Activated T-helper 1 cell treated with anti-CD3 and anti-CD28 coated beads, Interleukin-2, amount 50 U/mL, for 16 hours (primary cell): Measurements from ENCODE around the gene CCNL2.
A peak's percentile ranks its signal among the peaks of the same experiment; 100 is the strongest.
"Not testable (repeated sequence)": the region's sequence is repeated elsewhere in the genome, so short reads cannot be mapped to it uniquely, and the experiment has no call there.

ENCODE experiments used
- DNase-seq, 2 donors: peaks; one replicate each; pipeline ENCODE4 v3.0.0-alpha.2; 2020; ENCODE audit warnings: low read depth in 1 of 2, low spot score in 1 of 2

The CCNL2 gene

GRCh38 chr1:1399187-1399871, at the start of gene CCNL2:
CCNL2 (minus strand) TSS chr1:1399335; CDS start chr1:1399306, 29 bp downstream.
- DNase-seq = peak; percentile 98 to 99

GRCh38 chr1:1446631-1447030, 47.5 kb upstream of the CCNL2 start:
- DNase-seq = not testable (repeated sequence)

GRCh38 chr1:1442069-1442770, 43.1 kb upstream of the CCNL2 start:
- DNase-seq = no peak

- DNase-seq = peak; percentile 15 to 49
Observed at GRCh38 chr1:1441002-1441888, 42.1 kb upstream of the CCNL2 start.

- no peak for DNase-seq
Observed at GRCh38 chr1:1440262-1441001, 41.3 kb upstream of the CCNL2 start.

GRCh38 chr1:1439546-1440261, 40.6 kb upstream of the CCNL2 start:
- no peak for DNase-seq

- no peak for DNase-seq
Observed at GRCh38 chr1:1438531-1439381, 39.6 kb upstream of the CCNL2 start.

GRCh38 chr1:1437904-1438376, 38.8 kb upstream of the CCNL2 start:
- no peak for DNase-seq

GRCh38 chr1:1437033-1437903, 38.1 kb upstream of the CCNL2 start:
- no peak for DNase-seq

GRCh38 chr1:1436630-1437032, 37.5 kb upstream of the CCNL2 start:
- no peak for DNase-seq

GRCh38 chr1:1435911-1436629, 36.9 kb upstream of the CCNL2 start:
- DNase-seq = no peak

- DNase-seq = peak in 1 of 2 donors; percentile 46
Observed at GRCh38 chr1:1435106-1435903, 36.2 kb upstream of the CCNL2 start, which contains the start of gene VWA1. VWA1 (plus strand) TSS chr1:1435690; CDS start chr1:1435749, 59 bp downstream.

GRCh38 chr1:1434824-1435105, 35.6 kb upstream of the CCNL2 start:
- no peak for DNase-seq

- DNase-seq = no peak
Observed at GRCh38 chr1:1434131-1434823, 35.1 kb upstream of the CCNL2 start.

- DNase-seq = no peak
Observed at GRCh38 chr1:1433804-1434130, 34.6 kb upstream of the CCNL2 start.

- no peak for DNase-seq
Observed at GRCh38 chr1:1432951-1433803, 34.0 kb upstream of the CCNL2 start.
